ENCODE results near the gene GAD1.
A peak's percentile ranks its signal among the peaks of the same experiment; 100 is the strongest.

GAD1 gene

DNA sequence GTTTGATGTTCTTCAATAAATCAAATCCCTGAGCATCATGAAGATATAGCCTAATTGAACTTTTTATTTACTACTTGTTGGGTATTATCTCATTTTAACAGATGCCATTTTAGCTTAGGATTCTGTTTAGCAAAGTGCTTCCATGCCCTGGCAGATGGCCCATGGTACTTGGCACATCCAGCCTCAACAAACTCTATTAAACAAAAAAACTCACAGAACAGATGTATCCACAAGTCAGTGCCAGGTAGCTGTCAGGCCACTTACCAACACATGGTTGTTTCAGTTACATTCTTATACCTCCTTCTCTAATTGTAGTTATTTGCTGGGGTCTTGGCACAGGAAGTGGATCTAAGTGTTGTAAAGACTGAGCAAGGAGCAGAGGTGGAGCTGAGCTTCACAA, 29.6 kb downstream of the GAD1 start:
- DNase-seq, result no peak

DNA sequence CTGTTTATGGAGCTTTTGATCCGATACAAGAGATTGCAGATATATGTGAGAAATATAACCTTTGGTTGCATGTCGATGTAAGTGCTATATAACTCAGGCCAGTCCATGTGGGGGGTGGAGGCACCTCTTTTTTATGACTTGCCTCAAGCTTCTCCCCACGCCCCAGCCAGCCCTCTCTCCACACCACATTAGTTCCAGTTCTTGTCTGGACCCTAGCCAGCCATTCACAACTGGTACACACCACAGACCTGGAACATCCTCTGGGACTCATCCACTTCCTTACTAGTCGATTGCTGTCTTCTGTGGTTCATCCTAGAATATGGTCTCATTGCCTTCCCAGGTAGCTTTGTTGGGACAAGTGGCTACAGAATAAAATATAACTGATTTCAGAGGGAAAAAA, 31.0 kb downstream of the GAD1 start:
- no peak for DNase-seq

- no peak for DNase-seq
Observed at GRCh38 chr2:170848587-170848986, 31.9 kb downstream of the GAD1 start.

- DNase-seq, result no peak
Observed at GRCh38 chr2:170850251-170850650, 33.6 kb downstream of the GAD1 start.

DNA sequence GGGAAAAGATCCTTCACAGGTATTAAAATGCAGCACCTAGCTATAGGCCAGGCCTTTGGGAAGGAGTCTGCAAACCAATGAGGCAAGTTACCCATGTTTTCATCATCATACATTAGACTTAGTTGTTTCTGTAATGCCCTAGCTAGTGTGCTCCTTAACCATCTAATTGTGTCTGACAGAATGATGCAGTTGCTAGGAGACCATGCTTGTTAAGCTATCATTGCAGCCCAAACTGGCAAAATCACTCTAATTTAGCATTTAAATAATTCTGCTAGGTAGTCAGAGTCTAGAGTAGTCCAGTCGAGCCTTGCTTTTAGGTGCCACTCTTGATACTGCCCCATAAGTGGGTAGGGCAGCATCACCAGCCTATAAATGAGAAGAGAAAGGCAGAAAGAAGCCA, 34.9 kb downstream of the GAD1 start:
- no peak for DNase-seq

GRCh38 chr2:170856066-170856465, 39.4 kb downstream of the GAD1 start:
- no peak for DNase-seq

GRCh38 chr2:170862286-170862902, 45.7 kb downstream of the GAD1 start:
- no peak for DNase-seq

GRCh38 chr2:170863087-170863486, 46.4 kb downstream of the GAD1 start:
- DNase-seq, result no peak

GRCh38 chr2:170869036-170869435, 52.3 kb downstream of the GAD1 start:
- DNase-seq, result no peak

DNA sequence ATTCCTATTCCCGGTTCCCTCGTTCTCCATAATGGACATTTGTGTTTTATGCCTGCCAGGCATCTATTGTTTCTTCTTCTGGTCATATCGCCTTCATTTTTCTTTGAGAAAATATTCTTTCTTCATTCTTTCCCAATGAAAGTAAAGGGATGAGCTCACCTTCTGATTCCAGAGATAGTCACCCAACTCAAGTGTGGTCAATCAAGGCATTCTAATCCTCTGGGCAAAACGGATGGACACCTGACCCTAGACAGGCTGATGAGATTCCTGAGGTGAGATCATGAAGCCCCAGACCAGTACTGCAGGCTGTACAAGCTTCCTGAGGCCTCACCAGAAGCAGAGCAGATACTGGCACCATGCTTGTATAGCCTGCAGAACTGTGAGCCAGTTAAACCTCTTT, 52.8 kb downstream of the GAD1 start:
- DNase-seq, result no peak

DNA sequence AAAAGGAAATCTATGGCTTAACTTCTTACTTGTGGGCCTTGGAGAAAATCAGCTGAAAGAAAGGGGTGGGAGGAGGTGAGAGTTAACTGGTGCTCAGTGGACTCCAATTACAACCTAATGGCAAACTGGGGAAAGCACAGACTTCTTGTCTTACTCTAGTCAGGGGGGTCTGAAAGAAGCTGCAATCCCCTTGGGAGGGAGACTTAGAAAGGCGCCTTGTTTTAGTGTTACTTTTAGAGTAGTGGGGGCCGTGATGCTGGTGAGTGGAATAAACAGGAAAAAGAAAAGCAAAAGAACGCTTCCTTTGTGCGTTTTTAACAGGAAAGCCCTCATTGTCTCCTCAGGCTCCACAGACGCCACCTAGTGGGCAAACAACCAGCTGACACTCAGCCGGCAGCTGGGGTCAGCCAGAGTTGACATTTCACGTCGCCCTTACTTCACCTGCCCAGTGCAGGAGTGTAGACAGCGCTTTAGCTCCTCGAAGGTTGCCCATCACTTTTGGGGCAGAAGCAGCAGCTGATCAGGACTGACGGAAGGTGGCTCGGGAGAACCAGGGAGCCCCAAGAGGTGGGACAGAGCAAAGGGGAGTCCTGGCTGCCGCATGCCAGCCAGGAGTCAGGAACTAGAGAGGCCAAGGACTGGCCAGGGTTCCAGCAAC, 56.5 kb downstream of the GAD1 start:
- DNase-seq, result peak; percentile 79

DNA sequence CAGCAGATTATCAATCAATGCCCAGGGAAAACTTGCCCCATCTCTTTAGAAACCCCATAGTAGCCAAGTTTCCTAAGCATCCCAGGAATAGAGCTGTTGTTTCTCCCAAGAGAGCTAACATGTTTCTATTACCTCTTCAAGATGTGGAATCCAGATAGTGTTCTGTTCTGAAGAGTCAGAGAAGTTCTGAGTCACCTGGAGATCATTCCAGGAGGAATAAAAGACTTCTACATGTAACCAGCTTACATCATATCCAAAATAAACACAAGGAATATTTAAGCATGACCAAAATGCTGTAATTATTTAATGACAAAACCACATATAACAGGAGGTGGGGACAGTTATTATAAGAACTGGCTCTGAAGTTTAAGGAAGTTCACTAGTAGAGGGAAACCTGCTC, 61.4 kb downstream of the GAD1 start:
- DNase-seq, result no peak

- no peak for DNase-seq
Observed at GRCh38 chr2:170878505-170878904, 61.8 kb downstream of the GAD1 start.

DNA sequence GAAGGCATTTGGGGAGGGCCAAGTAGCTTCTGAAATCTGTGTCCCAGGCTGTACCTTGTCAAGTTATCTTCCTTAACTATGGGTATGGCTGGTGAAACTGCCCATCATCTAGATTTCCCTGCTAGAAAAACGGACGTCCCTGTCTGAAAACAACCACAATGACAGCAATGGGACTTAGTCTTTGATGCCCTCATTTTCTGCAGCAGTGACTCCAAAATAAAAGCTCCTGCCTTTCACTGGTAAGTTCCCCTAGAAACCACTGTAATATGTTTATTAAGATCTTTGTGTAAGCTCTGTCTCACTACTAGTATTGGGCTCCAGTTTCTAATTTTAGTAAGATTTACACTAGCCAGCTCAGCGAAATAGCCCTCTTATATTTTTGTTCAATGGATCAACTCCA, 65.2 kb downstream of the GAD1 start:
- no peak for DNase-seq

DNA sequence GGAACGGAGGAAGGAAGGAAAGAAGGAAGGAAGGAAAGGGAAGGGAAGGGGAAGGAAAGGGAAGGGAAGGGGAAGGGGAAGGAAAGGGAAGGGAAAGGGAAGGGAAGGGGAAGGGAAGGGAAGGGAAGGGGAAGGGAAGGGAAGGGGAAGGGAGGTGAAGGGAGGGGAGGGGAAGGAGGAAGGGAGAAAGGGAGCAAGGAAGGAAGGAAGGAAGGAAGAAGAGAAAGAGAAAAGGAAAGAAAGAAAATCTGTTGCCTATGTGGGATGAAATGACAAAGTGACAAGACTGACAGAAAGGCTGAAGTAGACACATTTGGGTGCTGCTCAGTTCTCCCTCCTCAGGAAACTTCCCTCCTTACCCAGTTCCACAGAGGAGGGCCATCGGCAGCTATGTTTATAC, 66.1 kb downstream of the GAD1 start:
- no peak for DNase-seq

GRCh38 chr2:170883683-170884082, 67.0 kb downstream of the GAD1 start:
- DNase-seq, result no peak

DNA sequence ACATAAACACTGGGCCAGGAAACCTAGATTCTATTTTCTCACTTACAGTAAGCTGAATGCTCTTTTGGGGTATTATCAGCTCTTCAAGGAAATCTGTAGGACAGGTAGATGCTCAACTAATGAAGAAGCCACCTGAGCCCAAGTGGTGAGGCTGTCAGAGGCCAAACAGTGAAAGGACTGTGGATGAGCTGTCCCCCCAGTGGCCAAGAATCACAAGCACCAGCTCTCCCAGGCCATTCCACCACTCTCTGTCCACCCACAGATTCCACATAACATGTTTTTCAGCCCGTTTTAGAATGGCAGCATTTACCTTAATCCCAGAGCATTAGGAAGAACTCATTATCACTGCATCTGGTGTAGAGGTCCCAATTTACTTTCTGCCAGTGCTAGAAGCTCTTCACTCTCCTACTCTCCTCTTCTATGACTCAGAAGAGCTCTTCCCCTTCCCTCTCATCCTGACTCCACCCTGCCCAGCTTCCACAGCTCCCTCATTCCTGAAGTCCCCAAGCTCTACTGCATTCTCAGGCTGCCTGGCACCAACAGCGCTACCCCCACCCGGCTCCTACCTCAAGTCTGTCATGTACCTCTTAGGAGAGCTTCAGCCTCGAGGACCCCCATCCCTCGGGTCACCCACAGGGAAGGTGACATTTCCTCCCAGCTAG, 68.6 kb downstream of the GAD1 start:
- DNase-seq, result no peak

GRCh38 chr2:170886386-170886785, 69.7 kb downstream of the GAD1 start:
- DNase-seq, result no peak

DNA sequence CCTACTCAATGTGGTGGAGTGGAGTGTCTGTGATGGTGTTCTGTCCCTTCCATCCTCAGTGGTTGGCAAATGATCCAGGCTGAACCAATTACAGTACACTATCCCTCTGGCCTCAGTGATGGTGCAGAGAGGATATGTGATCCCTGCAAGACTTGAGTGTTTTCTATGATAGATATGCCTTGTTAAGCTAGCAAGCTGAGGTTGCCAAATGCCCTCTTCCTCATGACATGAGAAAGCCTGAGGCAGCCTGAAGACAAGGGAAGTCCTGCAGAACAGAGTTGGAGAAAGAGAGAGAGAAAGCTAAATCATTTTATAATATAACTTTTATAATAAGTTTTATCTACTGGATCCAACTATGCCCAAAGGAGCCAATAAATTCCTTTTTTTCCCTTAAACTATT, 70.8 kb downstream of the GAD1 start:
- DNase-seq, result no peak

DNA sequence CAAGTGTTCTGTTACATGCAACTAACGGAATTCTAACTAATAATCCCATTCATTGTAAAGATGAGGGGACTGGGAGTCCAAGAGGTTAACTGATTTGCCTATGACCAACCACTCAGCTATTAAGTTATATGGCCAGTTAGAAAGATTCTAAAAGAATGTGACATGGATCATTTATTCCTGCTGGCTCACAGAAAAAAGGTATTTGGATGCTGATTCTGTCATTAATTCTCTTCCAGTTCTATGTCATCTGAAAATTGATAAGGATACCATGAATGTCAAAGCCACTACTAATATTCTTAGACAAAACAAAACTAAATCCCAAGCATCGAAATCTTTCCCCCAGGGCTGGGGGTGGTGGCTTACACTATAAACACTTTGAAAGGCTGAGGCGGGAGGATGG, 71.2 kb downstream of the GAD1 start:
- DNase-seq, result no peak

DNA sequence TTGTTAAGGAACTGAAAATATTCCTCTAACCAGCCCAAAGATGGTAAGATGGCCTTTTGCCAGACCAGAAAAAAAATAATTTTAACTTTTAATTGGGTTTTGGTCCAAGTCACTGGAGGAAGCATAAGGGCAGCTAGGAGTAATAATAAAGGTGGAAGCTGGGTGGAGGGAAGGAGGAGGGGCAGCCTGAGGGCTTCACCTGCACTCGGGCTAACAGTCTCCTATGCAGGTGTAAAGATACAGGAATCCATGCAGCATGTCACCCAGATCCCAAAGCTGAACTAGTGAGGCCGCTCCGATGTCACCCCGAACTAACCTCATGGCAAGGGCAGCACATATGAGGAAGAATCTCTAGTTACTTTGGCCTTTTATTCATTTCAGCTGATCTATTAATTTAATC, 75.2 kb downstream of the GAD1 start:
- no peak for DNase-seq

- DNase-seq, result no peak
Observed at GRCh38 chr2:170892391-170892951, 75.8 kb downstream of the GAD1 start.

DNA sequence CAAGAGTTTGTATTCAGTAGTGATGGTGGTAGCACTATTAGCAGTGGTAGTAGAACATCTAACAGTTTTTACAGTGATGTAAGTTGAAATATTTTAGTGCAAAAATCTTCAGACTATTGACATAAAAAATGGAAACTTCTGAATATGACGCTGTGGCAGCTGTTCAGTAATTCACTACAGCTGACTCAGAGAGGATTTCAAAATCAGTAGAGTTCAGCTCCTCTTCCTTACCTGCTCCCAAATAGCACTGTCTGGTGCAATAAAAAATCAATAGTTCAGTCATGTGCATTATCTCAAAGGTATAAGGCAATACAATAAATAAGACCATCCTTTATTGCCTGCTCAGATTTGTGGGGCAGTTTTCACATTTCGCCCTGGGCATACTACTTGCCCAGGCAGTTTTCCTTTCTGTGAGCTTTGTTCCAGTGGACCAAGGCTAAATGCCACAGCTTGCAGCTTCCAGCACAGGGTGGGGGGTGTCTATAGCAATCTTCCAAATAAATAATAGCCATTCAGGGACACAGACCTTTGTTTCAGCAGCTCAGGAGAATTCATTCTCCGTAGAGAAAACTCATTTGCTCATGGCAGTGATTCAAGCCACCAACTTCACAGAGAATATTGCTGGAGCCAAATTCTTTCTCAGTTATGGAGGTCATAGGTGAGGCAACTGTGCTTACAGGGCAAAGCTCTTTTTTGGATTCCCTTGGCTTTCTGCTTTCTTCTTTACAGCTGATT, 78.5 kb downstream of the GAD1 start:
- no peak for DNase-seq

- DNase-seq, result no peak
Observed at GRCh38 chr2:170896622-170897021, 79.9 kb downstream of the GAD1 start.

Data from femur (tissue), 1 donor.